GM12801 (cell line): ENCODE data around the gene NHP2.

Source experiments
- TF ChIP-seq, protein P1 (sequence below): IDR thresholded peaks from one replicate; pipeline ENCODE4 v1.5.1; 2011; ENCODE audit warnings: control low read depth; ENCODE audit not compliant: insufficient read length; ENCODE audit errors: extremely low read depth

Gene NHP2

DNA sequence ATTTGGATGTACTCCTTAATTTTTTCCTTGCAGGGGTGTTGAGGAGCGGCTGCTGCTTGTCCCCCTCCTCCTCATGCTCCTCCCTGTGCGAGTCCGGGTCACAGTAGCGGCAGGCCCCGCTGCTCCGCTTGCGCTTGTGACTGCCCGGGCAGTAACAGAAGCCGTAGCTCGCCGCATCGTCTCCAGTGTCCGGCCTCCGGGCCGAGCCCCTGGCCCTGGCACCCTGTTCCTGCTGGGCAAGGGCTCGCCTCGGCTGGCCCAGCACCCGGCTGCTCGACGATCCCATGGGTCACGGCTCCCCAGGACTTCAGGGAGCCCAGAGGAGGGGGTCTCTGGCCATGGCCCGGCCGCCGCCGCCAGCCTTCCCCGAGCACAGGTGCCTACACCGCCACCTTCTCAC, 33.3 kb upstream of the NHP2 start, which contains the start of gene GMCL2:
Gene GMCL2, minus strand, starts transcription at position 358 of the 400 bp plus-strand sequence. Its CDS starts 72 bp downstream, at position 286.
- TF ChIP-seq, protein P1, sequence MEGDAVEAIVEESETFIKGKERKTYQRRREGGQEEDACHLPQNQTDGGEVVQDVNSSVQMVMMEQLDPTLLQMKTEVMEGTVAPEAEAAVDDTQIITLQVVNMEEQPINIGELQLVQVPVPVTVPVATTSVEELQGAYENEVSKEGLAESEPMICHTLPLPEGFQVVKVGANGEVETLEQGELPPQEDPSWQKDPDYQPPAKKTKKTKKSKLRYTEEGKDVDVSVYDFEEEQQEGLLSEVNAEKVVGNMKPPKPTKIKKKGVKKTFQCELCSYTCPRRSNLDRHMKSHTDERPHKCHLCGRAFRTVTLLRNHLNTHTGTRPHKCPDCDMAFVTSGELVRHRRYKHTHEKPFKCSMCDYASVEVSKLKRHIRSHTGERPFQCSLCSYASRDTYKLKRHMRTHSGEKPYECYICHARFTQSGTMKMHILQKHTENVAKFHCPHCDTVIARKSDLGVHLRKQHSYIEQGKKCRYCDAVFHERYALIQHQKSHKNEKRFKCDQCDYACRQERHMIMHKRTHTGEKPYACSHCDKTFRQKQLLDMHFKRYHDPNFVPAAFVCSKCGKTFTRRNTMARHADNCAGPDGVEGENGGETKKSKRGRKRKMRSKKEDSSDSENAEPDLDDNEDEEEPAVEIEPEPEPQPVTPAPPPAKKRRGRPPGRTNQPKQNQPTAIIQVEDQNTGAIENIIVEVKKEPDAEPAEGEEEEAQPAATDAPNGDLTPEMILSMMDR: no peak

GRCh38 chr5:178186427-178186826, 32.7 kb upstream of the NHP2 start:
- TF ChIP-seq, protein P1: no peak

GRCh38 chr5:178182158-178182876, 28.6 kb upstream of the NHP2 start:
- TF ChIP-seq, protein P1: no peak

- TF ChIP-seq, protein P1: no peak
Measured at GRCh38 chr5:178180141-178180863, 26.6 kb upstream of the NHP2 start.

DNA sequence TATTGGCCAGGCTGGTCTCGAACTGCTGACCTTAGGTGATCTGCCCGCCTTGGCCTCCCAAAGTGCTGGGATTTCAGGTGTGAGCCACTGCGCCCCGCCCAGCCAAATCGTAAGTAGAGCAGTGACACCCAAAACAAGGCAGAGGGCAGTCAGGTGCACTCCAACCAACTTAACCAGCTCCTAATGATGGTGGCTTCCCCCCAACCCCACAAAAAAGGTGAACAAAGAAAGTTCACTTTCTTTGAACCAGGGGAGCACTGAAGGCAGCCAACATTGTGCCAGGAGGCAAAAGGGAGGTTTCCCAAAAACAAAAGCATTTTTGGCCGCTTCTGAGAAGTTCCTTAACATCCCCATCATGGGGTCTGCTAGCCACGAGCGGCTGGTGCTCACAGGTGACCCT, 23.9 kb upstream of the NHP2 start:
- TF ChIP-seq, protein P1: no peak

DNA sequence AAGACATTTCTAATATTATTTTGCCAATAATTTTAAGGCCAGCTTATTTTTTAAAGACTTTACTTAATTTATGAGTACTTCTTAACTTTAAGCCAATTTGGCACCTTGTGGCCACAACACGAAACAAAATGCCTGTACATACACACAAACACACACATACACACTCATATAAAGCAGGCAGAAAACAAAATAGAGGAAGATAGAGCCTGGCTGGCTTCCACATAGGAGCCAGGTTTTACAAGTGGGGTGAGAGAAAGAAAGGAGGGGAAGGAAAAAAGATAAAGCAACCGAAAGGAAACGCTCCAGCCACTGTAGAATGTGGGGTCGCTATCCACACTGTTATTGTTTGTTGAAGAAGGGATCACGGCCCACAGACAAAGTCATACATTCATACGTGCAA, 23.1 kb upstream of the NHP2 start:
- TF ChIP-seq, protein P1: no peak

- TF ChIP-seq, protein P1: no peak
Measured at GRCh38 chr5:178174456-178174855, 20.8 kb upstream of the NHP2 start.
